Lower lobe of right lung (tissue), 2 donors: ENCODE measurements around the gene GCH1. TPM values are rescaled to one million over a fixed set of nuclear protein-coding genes. Genes with fewer than 3 reads are reported as not detected.
"Not testable (repeated sequence)": the region's sequence is repeated elsewhere in the genome, so short reads cannot be mapped to it uniquely, and the experiment has no call there.

Source experiments
- ATAC-seq, 2 donors: fragments of 200-7000 bp; cut with Tn5 transposase; one replicate each; pipeline ENCODE4 v1.9.1; 2020 to 2022; ENCODE audit warnings: mild to moderate bottlenecking in 2 of 2, moderate library complexity in 2 of 2
- DNase-seq: peaks from one replicate; pipeline ENCODE4 v3.0.0-alpha.2; 2020
- H3K27ac ChIP-seq: fragments of 200-600 bp; one replicate; pipeline ENCODE4 v1.8.0; 2022
- H3K27me3 ChIP-seq: fragments of 200-600 bp; one replicate; pipeline ENCODE4 v1.8.0; 2022; ENCODE audit warnings: low read depth
- H3K36me3 ChIP-seq: fragments of 200-600 bp; one replicate; pipeline ENCODE4 v1.8.0; 2022; ENCODE audit warnings: mild to moderate bottlenecking
- H3K4me1 ChIP-seq: fragments of 200-600 bp; one replicate; pipeline ENCODE4 v1.8.0; 2022
- H3K4me3 ChIP-seq: fragments of 200-600 bp; one replicate; pipeline ENCODE4 v1.8.0; 2022; ENCODE audit warnings: mild to moderate bottlenecking
- H3K9me3 ChIP-seq: fragments of 200-600 bp; one replicate; pipeline ENCODE4 v1.8.0; 2022
- intact Hi-C: fragments of 100-400 bp; cut with DNase I; formaldehyde crosslinking; loops from one replicate; pipeline ENCODE4 v1.11.0; 2022
- total RNA-seq: library from RNA; stranded (reverse); fragmentation: NEBNext Ultra II Directional; extraction: Animal tissue kit (Norgen Biotek cat#: 25700); gene quantifications from one replicate; pipeline ENCODE4 v1.2.1, GENCODE V29; 2021
- TF ChIP-seq, protein P1 (sequence below): fragments of 200-600 bp; IDR thresholded peaks from one replicate; pipeline ENCODE4 v1.8.0; 2022; ENCODE audit warnings: antibody characterized with exemption, mild to moderate bottlenecking
- donor health status: DM: no; HTN: yes; CAD: no; lungs with severe emphysema.

The GCH1 gene
- total RNA-seq, 1 donor from 2014 or later: 12.7 TPM

DNA sequence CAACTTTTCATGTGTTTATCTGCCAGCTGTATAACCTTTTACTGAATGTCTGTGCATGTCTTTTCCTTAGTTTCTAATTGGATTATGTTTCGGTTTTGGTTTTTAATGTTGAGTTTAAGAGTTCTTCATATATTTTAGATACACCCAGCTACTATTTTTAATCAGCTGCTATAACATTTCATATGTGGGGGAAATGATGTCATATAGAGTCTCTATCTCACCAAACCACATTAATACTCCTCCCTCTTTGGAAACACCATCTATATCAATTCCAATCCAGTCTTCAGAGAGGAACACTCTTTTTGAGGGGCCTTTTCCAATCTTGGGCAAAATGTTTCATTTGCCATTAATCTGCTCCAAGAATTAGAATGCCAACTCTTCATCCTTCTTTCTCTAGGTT lies 28.5 kb upstream of the GCH1 start:
- Histone ChIP-seq H3K27ac (no peak overlapping the region), H3K4me1 (no peaks in the 10 kb centered on the region), H3K9me3 (no peaks in the 10 kb centered on the region), H3K4me3 (no peak overlapping the region), H3K27me3 (no peaks in the 10 kb centered on the region), H3K36me3 (no peaks in the 10 kb centered on the region)
- no peak for DNase-seq
- intact Hi-C loops: no loop called here
- ATAC-seq: no peak
- TF ChIP-seq, protein P1, sequence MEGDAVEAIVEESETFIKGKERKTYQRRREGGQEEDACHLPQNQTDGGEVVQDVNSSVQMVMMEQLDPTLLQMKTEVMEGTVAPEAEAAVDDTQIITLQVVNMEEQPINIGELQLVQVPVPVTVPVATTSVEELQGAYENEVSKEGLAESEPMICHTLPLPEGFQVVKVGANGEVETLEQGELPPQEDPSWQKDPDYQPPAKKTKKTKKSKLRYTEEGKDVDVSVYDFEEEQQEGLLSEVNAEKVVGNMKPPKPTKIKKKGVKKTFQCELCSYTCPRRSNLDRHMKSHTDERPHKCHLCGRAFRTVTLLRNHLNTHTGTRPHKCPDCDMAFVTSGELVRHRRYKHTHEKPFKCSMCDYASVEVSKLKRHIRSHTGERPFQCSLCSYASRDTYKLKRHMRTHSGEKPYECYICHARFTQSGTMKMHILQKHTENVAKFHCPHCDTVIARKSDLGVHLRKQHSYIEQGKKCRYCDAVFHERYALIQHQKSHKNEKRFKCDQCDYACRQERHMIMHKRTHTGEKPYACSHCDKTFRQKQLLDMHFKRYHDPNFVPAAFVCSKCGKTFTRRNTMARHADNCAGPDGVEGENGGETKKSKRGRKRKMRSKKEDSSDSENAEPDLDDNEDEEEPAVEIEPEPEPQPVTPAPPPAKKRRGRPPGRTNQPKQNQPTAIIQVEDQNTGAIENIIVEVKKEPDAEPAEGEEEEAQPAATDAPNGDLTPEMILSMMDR: no peak

DNA sequence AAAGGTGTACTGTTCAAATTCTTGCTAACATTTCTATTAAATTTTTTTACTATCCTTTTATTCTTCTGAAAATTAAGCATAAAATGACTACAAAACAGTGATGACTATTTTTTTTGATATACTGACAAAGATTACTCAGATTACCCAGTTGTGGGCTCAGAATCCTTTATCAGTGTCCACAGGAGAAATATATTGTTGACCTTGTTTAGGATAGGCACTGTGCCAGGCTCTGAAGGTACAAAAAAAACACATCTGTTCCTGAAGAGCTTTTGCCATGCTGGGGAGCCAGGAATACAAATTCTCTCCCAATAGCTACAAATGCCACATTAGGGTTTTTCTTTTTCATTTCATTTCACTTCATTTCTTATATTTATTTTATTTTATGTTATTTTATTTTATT lies 26.9 kb upstream of the GCH1 start:
- Histone ChIP-seq H3K4me1 (no peaks in the 10 kb centered on the region), H3K4me3 (no peak overlapping the region), H3K9me3 (no peaks in the 10 kb centered on the region), H3K27ac (no peak overlapping the region), H3K36me3 (no peaks in the 10 kb centered on the region), H3K27me3 (no peaks in the 10 kb centered on the region)
- TF ChIP-seq, protein P1: no peak
- DNase-seq (no peak), ATAC-seq (no peak)
- intact Hi-C loops: no loop called here

DNA sequence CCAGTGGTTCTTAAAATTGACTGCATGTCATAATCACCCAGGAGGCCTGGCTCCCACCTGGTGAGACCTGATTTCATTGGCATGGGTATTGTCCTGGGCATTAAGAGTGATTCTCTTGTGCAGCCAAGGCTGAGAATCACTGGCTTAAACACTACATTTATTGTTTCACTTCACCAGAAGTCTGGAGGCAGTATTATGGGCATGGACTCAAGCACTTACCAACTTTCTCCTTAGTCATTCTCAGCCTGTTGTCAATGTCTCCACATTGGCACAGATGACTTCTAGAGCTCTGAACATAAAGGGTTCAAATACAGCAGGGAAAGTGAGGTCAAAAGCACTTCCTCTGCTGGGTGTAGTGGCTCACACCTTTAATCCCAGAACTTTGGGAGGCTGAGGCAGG lies 25.6 kb upstream of the GCH1 start:
- Histone ChIP-seq H3K27me3 (no peaks in the 10 kb centered on the region), H3K36me3 (no peaks in the 10 kb centered on the region), H3K4me1 (no peaks in the 10 kb centered on the region), H3K4me3 (no peak overlapping the region), H3K27ac (no peak overlapping the region), H3K9me3 (no peaks in the 10 kb centered on the region)
- ATAC-seq (no peak), DNase-seq (no peak)
- TF ChIP-seq, protein P1: no peak
- intact Hi-C loops: no loop called here

DNA sequence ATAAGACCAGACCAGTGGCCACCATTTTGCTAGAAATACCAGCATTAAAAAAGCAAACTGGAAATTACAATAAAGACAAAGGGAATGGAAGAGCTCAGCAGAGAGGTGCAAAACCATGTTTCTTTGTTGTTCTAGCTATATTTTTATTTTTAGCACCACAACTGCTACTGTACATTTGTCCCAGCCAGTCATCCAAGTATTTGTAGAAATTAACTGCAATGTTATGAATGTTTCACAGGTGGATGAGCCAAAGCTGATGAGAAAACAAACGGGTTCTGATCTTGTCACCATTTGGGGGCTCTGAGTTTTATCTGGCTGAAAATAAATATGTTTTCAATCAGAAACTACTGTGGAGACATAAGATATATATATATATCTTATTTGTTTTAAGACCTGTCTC lies 24.9 kb upstream of the GCH1 start:
- H3K9me3 ChIP-seq: no peaks in the 10 kb centered on the region
- intact Hi-C loops: no loop called here
- DNase-seq (no peak), ATAC-seq (no peak)
- H3K36me3 ChIP-seq: no peaks in the 10 kb centered on the region
- H3K4me1 ChIP-seq: no peaks in the 10 kb centered on the region
- TF ChIP-seq, protein P1: no peak
- no peak overlapping the region for H3K27ac ChIP-seq
- H3K27me3 ChIP-seq: no peaks in the 10 kb centered on the region
- H3K4me3 ChIP-seq: no peak overlapping the region

DNA sequence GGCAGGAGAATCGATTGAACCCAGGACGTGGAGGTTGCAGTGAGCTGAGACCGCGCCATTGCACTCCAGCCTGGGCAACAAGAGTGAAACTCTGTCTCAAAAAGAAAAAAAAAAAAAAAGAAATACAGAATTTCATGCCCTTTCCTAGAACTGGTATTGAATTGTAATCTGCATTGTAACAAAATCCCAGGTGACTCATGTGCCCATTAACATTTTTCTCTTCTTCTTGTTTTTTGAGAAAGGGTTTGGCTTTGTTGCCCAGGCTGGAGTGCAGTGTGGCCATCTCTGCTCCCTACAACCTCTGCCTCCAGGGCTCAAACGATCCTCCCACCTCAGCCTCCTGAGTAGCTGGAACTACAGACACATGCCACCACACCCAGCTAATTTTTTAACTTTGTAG lies 23.9 kb upstream of the GCH1 start:
- H3K9me3 ChIP-seq, H3K4me3 ChIP-seq, ATAC-seq, H3K27ac ChIP-seq, H3K36me3 ChIP-seq, H3K4me1 ChIP-seq, DNase-seq, H3K27me3 ChIP-seq, intact Hi-C loops: not testable (repeated sequence)

DNA sequence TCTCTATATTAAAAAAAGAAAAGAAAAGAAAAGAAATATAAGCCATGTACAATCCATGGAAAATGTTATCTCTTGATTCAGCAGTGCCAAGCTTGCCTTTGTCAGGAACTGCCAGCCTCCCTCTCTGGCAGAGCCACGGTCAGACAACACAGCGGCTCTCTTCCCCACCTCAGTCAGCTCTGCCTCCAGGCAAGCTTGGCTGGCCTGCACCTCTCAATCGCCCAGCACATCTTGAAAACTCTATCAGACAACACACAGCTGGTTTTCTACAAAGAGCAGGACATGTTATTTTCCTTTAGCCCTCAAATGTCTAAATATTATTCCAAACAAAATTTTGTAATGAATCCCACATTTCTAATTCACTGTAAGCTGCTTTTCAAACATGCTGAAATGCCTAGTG lies 20.0 kb upstream of the GCH1 start:
- H3K4me3 ChIP-seq: no peak overlapping the region
- intact Hi-C loops: no loop called here
- no peaks in the 10 kb centered on the region for H3K4me1 ChIP-seq
- no peak overlapping the region for H3K27ac ChIP-seq
- no peaks in the 10 kb centered on the region for H3K27me3 ChIP-seq
- H3K9me3 ChIP-seq: no peaks in the 10 kb centered on the region
- DNase-seq: no peak
- no peaks in the 10 kb centered on the region for H3K36me3 ChIP-seq
- no peak for ATAC-seq
- TF ChIP-seq, protein P1: no peak
